Right kidney (tissue), 9 donors: ENCODE data around the gene UBB.

Experiments
- DNase-seq: peaks from one replicate; pipeline ENCODE4 v3.0.0-alpha.2; 2016
- long read RNA-seq, 8 donors: transcript quantifications; one replicate each; lab custom pipeline, GENCODE V29; 2026

Gene UBB
- long read RNA-seq, donor 1, transcript UBB-201 (2 exons, 1,225 nt) = major isoform, 952 of 971 reads
- long read RNA-seq, donor 1, transcript UBB-203 (2 exons, 1,012 nt) = minor isoform, 16 of 971 reads
- long read RNA-seq, donor 1, partial matches to known transcripts = 0 of 971 reads
- long read RNA-seq, donor 1, other reads (novel, unspliced or antisense) = 0 of 971 reads
- long read RNA-seq, donor 2, transcript UBB-201 (2 exons, 1,225 nt) = major isoform, 416 of 426 reads
- long read RNA-seq, donor 2, transcript UBB-203 (2 exons, 1,012 nt) = minor isoform, 5 of 426 reads
- long read RNA-seq, donor 2, partial matches to known transcripts = 0 of 426 reads
- long read RNA-seq, donor 2, other reads (novel, unspliced or antisense) = 0 of 426 reads
- long read RNA-seq, donor 3, transcript UBB-201 (2 exons, 1,225 nt) = major isoform, 459 of 468 reads
- long read RNA-seq, donor 3, transcript UBB-203 (2 exons, 1,012 nt) = minor isoform, 9 of 468 reads
- long read RNA-seq, donor 3, partial matches to known transcripts = 0 of 468 reads
- long read RNA-seq, donor 3, other reads (novel, unspliced or antisense) = 0 of 468 reads
- long read RNA-seq, donor 4, transcript UBB-203 (2 exons, 1,012 nt) = minor isoform, 7 of 976 reads
- long read RNA-seq, donor 4, transcript UBB-201 (2 exons, 1,225 nt) = major isoform, 697 of 976 reads
- long read RNA-seq, donor 4, partial matches to known transcripts = 262 of 976 reads
- long read RNA-seq, donor 4, other reads (novel, unspliced or antisense) = 7 of 976 reads
- long read RNA-seq, donor 5, transcript UBB-203 (2 exons, 1,012 nt) = minor isoform, 9 of 1,002 reads
- long read RNA-seq, donor 5, transcript UBB-201 (2 exons, 1,225 nt) = major isoform, 992 of 1,002 reads
- long read RNA-seq, donor 5, partial matches to known transcripts = 0 of 1,002 reads
- long read RNA-seq, donor 5, other reads (novel, unspliced or antisense) = 0 of 1,002 reads
- long read RNA-seq, donor 6, transcript UBB-203 (2 exons, 1,012 nt) = minor isoform, 5 of 666 reads
- long read RNA-seq, donor 6, transcript UBB-201 (2 exons, 1,225 nt) = major isoform, 660 of 666 reads
- long read RNA-seq, donor 6, partial matches to known transcripts = 0 of 666 reads
- long read RNA-seq, donor 6, other reads (novel, unspliced or antisense) = 0 of 666 reads
- long read RNA-seq, donor 7 = 0 reads
- long read RNA-seq, donor 8, transcript UBB-201 (2 exons, 1,225 nt) = major isoform, 781 of 794 reads
- long read RNA-seq, donor 8, transcript UBB-203 (2 exons, 1,012 nt) = minor isoform, 8 of 794 reads
- long read RNA-seq, donor 8, partial matches to known transcripts = 0 of 794 reads
- long read RNA-seq, donor 8, other reads (novel, unspliced or antisense) = 0 of 794 reads

- DNase-seq = peak; percentile 97
These were observed at the start of gene UBB for GRCh38 chr17:16380640-16381495. TSS of gene UBB (plus strand) at chr17:16381091. CDS start at chr17:16381908, 817 bp downstream.

- DNase-seq = no peak
These were observed 42.5 kb upstream of the UBB start for GRCh38 chr17:16338391-16338790.

GRCh38 chr17:16339402-16339801 lies 41.5 kb upstream of the UBB start:
- DNase-seq = no peak

- DNase-seq = no peak
These were observed 40.9 kb upstream of the UBB start for GRCh38 chr17:16339959-16340358.

- DNase-seq = no peak
These were observed 37.9 kb upstream of the UBB start for GRCh38 chr17:16342979-16343378.

- no peak for DNase-seq
These were observed 37.3 kb upstream of the UBB start for GRCh38 chr17:16343569-16343968.

GRCh38 chr17:16345565-16345964 lies 35.3 kb upstream of the UBB start:
- DNase-seq = no peak

GRCh38 chr17:16346721-16347271 lies 34.1 kb upstream of the UBB start:
- no peak for DNase-seq

GRCh38 chr17:16348586-16348985 lies 32.3 kb upstream of the UBB start:
- no peak for DNase-seq

- DNase-seq = no peak
These were observed 31.5 kb upstream of the UBB start for GRCh38 chr17:16349431-16349830.

GRCh38 chr17:16351831-16352230 lies 29.1 kb upstream of the UBB start:
- no peak for DNase-seq

- DNase-seq = no peak
These were observed 28.6 kb upstream of the UBB start for GRCh38 chr17:16352303-16352666.

- DNase-seq = peak; percentile 90
These were observed 28.1 kb upstream of the UBB start for GRCh38 chr17:16352667-16353316.

- DNase-seq = peak; percentile 71
These were observed 27.3 kb upstream of the UBB start, which contains the start of gene CENPV for GRCh38 chr17:16353317-16354174. TSS of gene CENPV (minus strand) at chr17:16353469. CDS start at chr17:16353436, 33 bp downstream.

- DNase-seq = no peak
These were observed 26.3 kb upstream of the UBB start for GRCh38 chr17:16354585-16354984.

GRCh38 chr17:16358394-16358793 lies 22.5 kb upstream of the UBB start:
- no peak for DNase-seq

- DNase-seq = no peak
These were observed 19.0 kb upstream of the UBB start for GRCh38 chr17:16361874-16362273.

GRCh38 chr17:16363749-16364536 lies 16.9 kb upstream of the UBB start:
- DNase-seq = peak; percentile 49

GRCh38 chr17:16364625-16365024 lies 16.3 kb upstream of the UBB start:
- no peak for DNase-seq
